ENCODE measurements around the gene RIPPLY3. TPM values are rescaled to one million over a fixed set of nuclear protein-coding genes. Genes with fewer than 3 reads are reported as not detected.

The RIPPLY3 gene
- total RNA-seq, 1 donor from 2014 or later, result 0.15 TPM

DNA sequence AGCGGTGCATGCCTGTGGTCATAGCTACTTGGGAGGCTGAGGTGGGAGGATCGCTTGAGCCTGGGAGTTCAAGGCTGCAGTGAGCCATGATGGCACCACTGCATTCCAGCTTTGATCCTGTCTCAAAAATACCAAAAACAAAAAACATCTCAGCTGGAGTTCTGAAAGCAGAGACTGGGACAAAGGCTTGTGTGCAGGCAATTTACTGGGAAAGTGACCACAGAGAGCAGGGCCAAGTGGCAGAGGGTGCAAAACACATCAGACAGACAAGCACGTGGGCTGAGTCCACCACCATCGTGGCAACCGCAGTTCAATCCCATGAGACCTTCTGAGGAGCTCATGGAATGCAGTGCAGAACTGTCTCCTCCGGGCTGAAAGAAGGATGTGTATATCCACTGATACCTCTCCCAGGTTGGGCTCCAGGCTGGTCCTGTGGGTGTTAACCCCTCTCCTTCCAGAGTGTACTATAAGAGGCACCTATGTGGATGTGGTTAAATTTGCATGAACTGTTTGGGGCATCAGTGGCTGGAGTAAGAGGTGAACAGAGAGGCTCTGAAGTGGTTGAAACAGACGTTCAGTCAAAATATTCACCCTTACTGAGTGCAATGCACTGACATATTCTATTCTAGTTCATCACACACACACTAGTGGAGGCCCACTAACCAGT, 55.6 kb downstream of the RIPPLY3 start:
- no peak for DNase-seq (ENCODE audit: low read depth)

- DNase-seq (ENCODE audit: low read depth), result no peak
Measured at GRCh38 chr21:37062593-37062935, 56.1 kb downstream of the RIPPLY3 start.

DNA sequence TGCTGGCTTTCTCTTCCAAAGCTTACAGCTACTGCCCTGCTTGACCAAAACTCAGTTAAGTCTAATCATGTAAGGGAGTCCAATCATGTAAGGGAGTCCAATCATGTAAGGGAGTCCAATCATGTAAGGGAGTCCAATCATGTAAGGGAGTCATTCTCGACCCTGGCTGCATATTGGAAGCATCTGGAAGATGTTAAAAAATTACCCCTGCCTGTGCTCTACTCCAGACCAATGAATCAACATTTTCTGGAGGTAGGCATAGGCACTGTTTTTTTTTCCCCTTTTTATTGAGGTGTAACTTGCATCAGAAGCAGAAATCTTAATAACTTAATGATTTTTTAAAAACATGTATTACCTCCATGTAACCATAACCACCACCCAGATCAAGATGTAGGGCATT, 56.9 kb downstream of the RIPPLY3 start:
- no peak for DNase-seq (ENCODE audit: low read depth)

GRCh38 chr21:37064841-37065240, 58.3 kb downstream of the RIPPLY3 start:
- no peak for DNase-seq (ENCODE audit: low read depth)

- no peak for DNase-seq (ENCODE audit: low read depth)
Measured at GRCh38 chr21:37065561-37066177, 59.2 kb downstream of the RIPPLY3 start.

Other genes with a start within 250 kb of the RIPPLY3 start
- gene HLCS, start 40.0 kb upstream of the RIPPLY3 start, total RNA-seq, result 19.3 and 42.6 TPM in 2 replicates
- 3.5 and 5.6 TPM in 2 replicates for gene PIGP, start 66.4 kb downstream of the RIPPLY3 start, total RNA-seq
- gene TTC3, start 66.6 kb downstream of the RIPPLY3 start, total RNA-seq, result 177 and 302 TPM in 2 replicates